ENCODE data around the gene TGDS. TPM values are rescaled to one million over a fixed set of nuclear protein-coding genes. Genes with fewer than 3 reads are reported as not detected.

Gene TGDS
- total RNA-seq, 1 donor from 2014 or later: 13.8 TPM

Other genes starting within 250 kb of the TGDS start
- gene DCT, start 116.5 kb downstream of the TGDS start, total RNA-seq: not detected in 2 replicates
- gene GPR180, start 5.7 kb upstream of the TGDS start, total RNA-seq: 11.1 and 18.7 TPM in 2 replicates
- gene SOX21, start 116.4 kb upstream of the TGDS start, total RNA-seq: 0.07 TPM in 1 of 2 replicates, not detected in the other